ENCODE data around the gene CHRNA3.

CHRNA3 gene

GRCh38 chr15:78620527-78621421 is at the start of gene CHRNA3:
Gene CHRNA3, minus strand, starts transcription at chr15:78620996. Its CDS starts 202 bp downstream, at chr15:78620794.
- no peak for DNase-seq

GRCh38 chr15:78668987-78669386 is 48.2 kb upstream of the CHRNA3 start:
- no peak for DNase-seq

GRCh38 chr15:78667578-78668236 is 46.9 kb upstream of the CHRNA3 start:
- no peak for DNase-seq

- DNase-seq: no peak
Observed at GRCh38 chr15:78666010-78666409, 45.2 kb upstream of the CHRNA3 start.

- DNase-seq: no peak
Observed at GRCh38 chr15:78663703-78664102, 42.9 kb upstream of the CHRNA3 start.

- no peak for DNase-seq
Observed at GRCh38 chr15:78662028-78662427, 41.2 kb upstream of the CHRNA3 start.

GRCh38 chr15:78661001-78661400 is 40.2 kb upstream of the CHRNA3 start:
- no peak for DNase-seq

- no peak for DNase-seq
Observed at GRCh38 chr15:78660584-78660983, 39.8 kb upstream of the CHRNA3 start.

GRCh38 chr15:78658823-78659222 is 38.0 kb upstream of the CHRNA3 start:
- no peak for DNase-seq

- DNase-seq: no peak
Observed at GRCh38 chr15:78654272-78654671, 33.5 kb upstream of the CHRNA3 start.

GRCh38 chr15:78651930-78652615 is 31.3 kb upstream of the CHRNA3 start:
- DNase-seq: no peak

GRCh38 chr15:78651007-78651406 is 30.2 kb upstream of the CHRNA3 start:
- DNase-seq: no peak

GRCh38 chr15:78650022-78650421 is 29.2 kb upstream of the CHRNA3 start:
- DNase-seq: no peak

- DNase-seq: no peak
Observed at GRCh38 chr15:78645009-78645408, 24.2 kb upstream of the CHRNA3 start.

- no peak for DNase-seq
Observed at GRCh38 chr15:78642331-78642730, 21.5 kb upstream of the CHRNA3 start.

- DNase-seq: no peak
Observed at GRCh38 chr15:78641749-78642275, 21.0 kb upstream of the CHRNA3 start.

- DNase-seq: no peak
Observed at GRCh38 chr15:78641102-78641748, 20.4 kb upstream of the CHRNA3 start, which contains the start of gene CHRNB4. Gene CHRNB4, minus strand, starts transcription at chr15:78641210. Its CDS starts 77 bp downstream, at chr15:78641133.

- no peak for DNase-seq
Observed at GRCh38 chr15:78640527-78641101, 19.8 kb upstream of the CHRNA3 start.

GRCh38 chr15:78638658-78639314 is 18.0 kb upstream of the CHRNA3 start:
- peak; percentile 49 to 74 for DNase-seq

GRCh38 chr15:78637776-78638435 is 17.1 kb upstream of the CHRNA3 start:
- DNase-seq: no peak

- no peak for DNase-seq
Observed at GRCh38 chr15:78636378-78636859, 15.6 kb upstream of the CHRNA3 start.
